ENCODE data around the gene C3orf80. TPM values are rescaled to one million over a fixed set of nuclear protein-coding genes. Genes with fewer than 3 reads are reported as not detected.
A peak's percentile ranks its signal among the peaks of the same experiment; 100 is the strongest.

Gene C3orf80
- total and polyA plus RNA-seq, 7 experiments from 2014 or later: 0.19 TPM; not detected in 6

DNA sequence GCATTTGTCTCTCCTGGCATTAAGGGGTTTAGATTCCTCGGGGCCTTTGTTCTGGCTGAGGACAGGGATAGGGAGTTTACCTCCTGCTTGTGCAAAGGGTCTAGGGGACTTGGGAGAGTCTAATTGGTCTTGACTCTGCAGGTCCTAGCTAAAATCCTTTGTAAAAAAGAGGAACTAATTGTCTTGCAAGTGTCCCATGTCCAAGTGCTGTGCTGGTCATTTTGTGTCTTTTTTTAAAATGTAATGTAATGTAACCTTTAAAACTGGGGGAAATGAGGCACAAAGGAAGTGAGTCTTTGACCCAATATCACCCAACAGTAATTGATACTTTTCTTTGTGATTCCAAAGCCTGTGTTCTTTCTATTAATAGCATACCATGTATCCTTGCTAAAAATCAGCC is 14.9 kb upstream of the C3orf80 start:
- Mint-ChIP-seq H3K9me3 (peaks cover 0 to 2% (median 0%) of the 10 kb centered on the region in 11 donors), H3K4me3 (no peak overlapping the region), H3K36me3 (no peaks in the 10 kb centered on the region), H3K27ac (no peak overlapping the region), H3K27me3 (peaks cover 12 to 33% (median 27%) of the 10 kb centered on the region in 5 donors), H3K4me1 (no peaks in the 10 kb centered on the region)
- intact Hi-C loops (cut with micrococcal nuclease): no loop called here
- DNase-seq (no peak), ATAC-seq (no peak)
- no peaks in the 10 kb centered on the region for H3K27me3 ChIP-seq (ENCODE audit: control insufficient read depth in 2 of 2, insufficient read depth in 2 of 2, low read length in 2 of 2)
- H3K9me3 ChIP-seq (ENCODE audit: control insufficient read depth in 2 of 3, low read length in 3 of 3): no peaks in the 10 kb centered on the region
- no peak overlapping the region for H3K4me3 ChIP-seq (ENCODE audit: low read length)
- ChIA-PET CTCF (no interaction called here), POLR2A (no interaction called here)
- no peak overlapping the region for H3K27ac ChIP-seq (ENCODE audit: low read depth, low read length)
- no peaks in the 10 kb centered on the region for H3K4me1 ChIP-seq (ENCODE audit: control insufficient read depth in 2 of 2, insufficient read depth in 2 of 2, low read length in 2 of 2)
- no peaks in the 10 kb centered on the region for H3K36me3 ChIP-seq (ENCODE audit: control insufficient read depth in 2 of 3, insufficient read depth in 3 of 3, low read length in 3 of 3)

DNA sequence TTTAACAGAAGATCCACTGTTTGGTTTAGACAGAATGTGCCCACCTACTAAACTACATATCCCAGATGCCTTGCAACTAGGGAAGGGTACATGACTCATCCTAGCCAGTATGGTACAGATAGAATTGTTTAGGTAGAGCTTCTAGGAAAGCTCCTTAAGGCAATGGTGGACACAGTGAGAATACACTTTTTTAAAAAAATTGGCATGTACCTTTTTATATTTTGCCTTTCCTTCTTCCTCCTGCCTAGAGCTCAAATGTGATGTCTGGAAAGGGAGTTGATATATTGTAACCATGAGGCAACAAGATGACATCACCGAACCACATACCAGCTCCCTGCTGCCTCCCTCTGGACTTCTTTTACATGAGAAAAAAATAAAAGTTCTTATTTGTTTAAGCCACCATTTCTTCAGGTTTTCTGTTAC is 14.4 kb upstream of the C3orf80 start:
- no peaks in the 10 kb centered on the region for H3K9me3 ChIP-seq (ENCODE audit: control insufficient read depth in 2 of 3, low read length in 3 of 3)
- intact Hi-C loops (cut with micrococcal nuclease): no loop called here
- Mint-ChIP-seq H3K4me3 (no peak overlapping the region), H3K27ac (no peak overlapping the region), H3K36me3 (no peaks in the 10 kb centered on the region), H3K9me3 (peaks cover 0 to 2% (median 0%) of the 10 kb centered on the region in 11 donors), H3K4me1 (no peaks in the 10 kb centered on the region), H3K27me3 (peaks cover 12 to 33% (median 27%) of the 10 kb centered on the region in 5 donors)
- H3K27ac ChIP-seq (ENCODE audit: low read depth, low read length): no peak overlapping the region
- H3K36me3 ChIP-seq (ENCODE audit: control insufficient read depth in 2 of 3, insufficient read depth in 3 of 3, low read length in 3 of 3): no peaks in the 10 kb centered on the region
- ChIA-PET CTCF (no interaction called here), POLR2A (no interaction called here)
- peak; percentile 26 for ATAC-seq
- no peaks in the 10 kb centered on the region for H3K27me3 ChIP-seq (ENCODE audit: control insufficient read depth in 2 of 2, insufficient read depth in 2 of 2, low read length in 2 of 2)
- no peak for DNase-seq
- H3K4me3 ChIP-seq (ENCODE audit: low read length): no peak overlapping the region
- no peaks in the 10 kb centered on the region for H3K4me1 ChIP-seq (ENCODE audit: control insufficient read depth in 2 of 2, insufficient read depth in 2 of 2, low read length in 2 of 2)

DNA sequence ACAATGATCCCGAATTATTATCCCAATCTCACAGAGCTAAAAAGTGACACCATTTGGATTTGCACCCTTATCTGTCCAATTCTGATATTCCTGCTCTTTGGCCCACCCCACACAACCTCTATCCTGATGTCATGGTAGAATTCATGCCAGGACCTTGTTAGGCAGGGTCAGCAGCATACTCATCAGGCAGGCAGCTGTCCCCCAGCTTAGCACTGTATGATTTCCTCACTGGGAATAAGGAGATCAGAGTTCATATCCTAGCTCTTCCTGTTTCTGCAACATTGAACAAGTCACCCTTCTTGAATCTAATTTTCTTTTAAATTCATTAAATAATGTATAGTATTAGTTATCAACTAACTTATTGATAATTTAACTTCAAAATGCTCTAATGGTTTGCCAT is 12.0 kb upstream of the C3orf80 start:
- no peaks in the 10 kb centered on the region for H3K9me3 ChIP-seq (ENCODE audit: control insufficient read depth in 2 of 3, low read length in 3 of 3)
- ChIA-PET CTCF (no interaction called here), POLR2A (no interaction called here)
- ATAC-seq (no peak), DNase-seq (no peak)
- intact Hi-C loops (cut with micrococcal nuclease): no loop called here
- no peak overlapping the region for H3K4me3 ChIP-seq (ENCODE audit: low read length)
- H3K27me3 Mint-ChIP-seq: peaks cover 18 to 42% (median 27%) of the 10 kb centered on the region in 5 donors
- no peaks in the 10 kb centered on the region for H3K36me3 ChIP-seq (ENCODE audit: control insufficient read depth in 2 of 3, insufficient read depth in 3 of 3, low read length in 3 of 3)
- no peak overlapping the region for H3K4me3 Mint-ChIP-seq
- H3K27me3 ChIP-seq (ENCODE audit: control insufficient read depth in 2 of 2, insufficient read depth in 2 of 2, low read length in 2 of 2): no peaks in the 10 kb centered on the region
- no peaks in the 10 kb centered on the region for H3K4me1 ChIP-seq (ENCODE audit: control insufficient read depth in 2 of 2, insufficient read depth in 2 of 2, low read length in 2 of 2)
- H3K9me3 Mint-ChIP-seq: peaks cover 0 to 2% (median 0%) of the 10 kb centered on the region in 11 donors
- H3K27ac Mint-ChIP-seq: no peak overlapping the region
- no peaks in the 10 kb centered on the region for H3K4me1 Mint-ChIP-seq
- H3K36me3 Mint-ChIP-seq: no peaks in the 10 kb centered on the region
- no peak overlapping the region for H3K27ac ChIP-seq (ENCODE audit: low read depth, low read length)

DNA sequence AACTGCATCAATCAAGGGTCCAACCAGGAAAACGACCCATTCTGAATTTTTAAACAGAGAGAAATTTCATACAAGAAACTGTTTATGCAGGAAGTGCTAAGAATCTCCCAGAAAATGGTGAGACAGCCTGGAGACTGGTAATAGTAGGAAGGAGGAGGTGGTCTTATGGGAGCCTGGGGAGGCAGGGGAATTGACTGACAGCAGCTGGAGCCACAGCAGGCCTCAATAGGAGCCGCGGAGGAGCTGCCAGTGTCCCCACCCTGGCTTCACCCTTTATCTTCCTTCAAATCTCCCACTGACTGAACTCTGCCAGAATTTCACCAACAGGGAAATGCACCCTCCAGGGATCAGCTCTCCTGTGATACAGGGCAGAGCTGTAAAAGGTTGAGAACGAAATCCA is 7.5 kb upstream of the C3orf80 start:
- Mint-ChIP-seq H3K4me1 (no peaks in the 10 kb centered on the region), H3K27me3 (peaks cover 40 to 59% (median 51%) of the 10 kb centered on the region in 5 donors), H3K36me3 (no peaks in the 10 kb centered on the region), H3K9me3 (peaks cover 0 to 2% (median 0%) of the 10 kb centered on the region in 11 donors), H3K27ac (no peak overlapping the region), H3K4me3 (no peak overlapping the region)
- ATAC-seq (no peak), DNase-seq (no peak)
- no peak overlapping the region for H3K4me3 ChIP-seq (ENCODE audit: low read length)
- intact Hi-C loops (cut with micrococcal nuclease): no loop called here
- no peaks in the 10 kb centered on the region for H3K4me1 ChIP-seq (ENCODE audit: control insufficient read depth in 2 of 2, insufficient read depth in 2 of 2, low read length in 2 of 2)
- POLR2A ChIA-PET: no interaction called here
- no peaks in the 10 kb centered on the region for H3K9me3 ChIP-seq (ENCODE audit: control insufficient read depth in 2 of 3, low read length in 3 of 3)
- no peaks in the 10 kb centered on the region for H3K36me3 ChIP-seq (ENCODE audit: control insufficient read depth in 2 of 3, insufficient read depth in 3 of 3, low read length in 3 of 3)
- peaks cover 0 to 2% of the 10 kb centered on the region in 2 donors for H3K27me3 ChIP-seq (ENCODE audit: control insufficient read depth in 2 of 2, insufficient read depth in 2 of 2, low read length in 2 of 2)
- no peak overlapping the region for H3K27ac ChIP-seq (ENCODE audit: low read depth, low read length)
- CTCF ChIA-PET: interaction anchor here (1.1 kb wide), 1 partner anchor 23 kb away, joined by 4 read pairs; no protein-coding TSS in a partner anchor

DNA sequence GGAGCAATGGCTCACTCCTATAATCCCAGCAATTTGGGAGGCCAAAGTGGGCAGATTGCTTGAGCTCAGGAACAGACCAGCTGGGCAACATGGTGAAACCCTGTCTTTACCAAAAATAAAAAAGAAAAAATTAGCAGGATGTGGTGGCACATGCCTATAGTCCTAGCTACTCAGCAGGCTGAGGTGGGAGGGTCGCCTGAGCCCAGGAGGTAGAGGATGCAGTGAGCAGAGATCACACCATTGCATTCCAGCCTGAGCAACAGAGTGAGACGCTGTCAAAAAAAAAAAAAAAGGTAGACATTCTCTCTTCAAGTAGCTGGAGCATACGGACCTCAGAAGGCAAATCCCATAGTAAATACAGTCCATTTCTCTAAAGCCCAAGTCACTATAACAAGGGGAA is 7.1 kb upstream of the C3orf80 start:
- H3K27ac ChIP-seq (ENCODE audit: low read depth, low read length): no peak overlapping the region
- DNase-seq (no peak), ATAC-seq (no peak)
- H3K4me3 ChIP-seq (ENCODE audit: low read length): no peak overlapping the region
- intact Hi-C loops (cut with micrococcal nuclease): no loop called here
- H3K36me3 Mint-ChIP-seq: no peaks in the 10 kb centered on the region
- H3K9me3 ChIP-seq (ENCODE audit: control insufficient read depth in 2 of 3, low read length in 3 of 3): no peaks in the 10 kb centered on the region
- ChIA-PET CTCF (interaction anchor here (1.1 kb wide), 1 partner anchor 22 kb away, joined by 4 read pairs; no protein-coding TSS in a partner anchor), POLR2A (no interaction called here)
- peaks cover 42 to 61% (median 53%) of the 10 kb centered on the region in 5 donors for H3K27me3 Mint-ChIP-seq
- H3K4me1 Mint-ChIP-seq: no peaks in the 10 kb centered on the region
- no peak overlapping the region for H3K4me3 Mint-ChIP-seq
- H3K36me3 ChIP-seq (ENCODE audit: control insufficient read depth in 2 of 3, insufficient read depth in 3 of 3, low read length in 3 of 3): no peaks in the 10 kb centered on the region
- H3K27me3 ChIP-seq (ENCODE audit: control insufficient read depth in 2 of 2, insufficient read depth in 2 of 2, low read length in 2 of 2): peaks cover 0 to 3% of the 10 kb centered on the region in 2 donors
- H3K27ac Mint-ChIP-seq: no peak overlapping the region
- H3K4me1 ChIP-seq (ENCODE audit: control insufficient read depth in 2 of 2, insufficient read depth in 2 of 2, low read length in 2 of 2): no peaks in the 10 kb centered on the region
- peaks cover 0 to 2% (median 0%) of the 10 kb centered on the region in 11 donors for H3K9me3 Mint-ChIP-seq

DNA sequence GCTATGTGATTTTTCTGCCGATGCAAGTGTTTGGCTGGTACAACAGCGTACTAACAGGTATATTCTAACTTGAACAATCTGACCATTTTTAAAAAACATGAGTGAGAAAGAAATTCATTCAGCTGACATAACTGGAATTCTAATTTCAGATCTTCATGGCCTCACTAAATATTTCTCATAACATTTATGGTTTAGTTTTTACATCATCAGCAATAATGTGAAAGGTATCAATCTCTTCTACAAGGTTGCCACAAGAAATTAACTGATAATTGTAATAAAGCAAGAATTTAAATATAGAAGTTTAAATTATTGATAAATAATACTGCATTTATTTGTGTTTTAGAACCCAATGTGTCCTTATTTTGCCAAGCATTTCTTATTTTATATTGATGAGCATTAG is 5.2 kb upstream of the C3orf80 start:
- H3K4me3 Mint-ChIP-seq: no peak overlapping the region
- ChIA-PET POLR2A (no interaction called here), CTCF (no interaction called here)
- H3K27me3 Mint-ChIP-seq: peaks cover 50 to 70% (median 65%) of the 10 kb centered on the region in 5 donors
- peaks cover 6 to 12% of the 10 kb centered on the region in 2 donors for H3K27me3 ChIP-seq (ENCODE audit: control insufficient read depth in 2 of 2, insufficient read depth in 2 of 2, low read length in 2 of 2)
- peaks cover 0 to 9% of the 10 kb centered on the region in 2 donors for H3K4me1 ChIP-seq (ENCODE audit: control insufficient read depth in 2 of 2, insufficient read depth in 2 of 2, low read length in 2 of 2)
- H3K27ac Mint-ChIP-seq: no peak overlapping the region
- DNase-seq (no peak), ATAC-seq (no peak)
- intact Hi-C loops (cut with micrococcal nuclease): loop anchor here in 1 of 2 donors (10.0 kb wide), 2 partner anchors 185 to 265 kb away; no protein-coding TSS in a partner anchor
- no peaks in the 10 kb centered on the region for H3K36me3 Mint-ChIP-seq
- no peak overlapping the region for H3K27ac ChIP-seq (ENCODE audit: low read depth, low read length)
- H3K9me3 ChIP-seq (ENCODE audit: control insufficient read depth in 2 of 3, low read length in 3 of 3): no peaks in the 10 kb centered on the region
- H3K36me3 ChIP-seq (ENCODE audit: control insufficient read depth in 2 of 3, insufficient read depth in 3 of 3, low read length in 3 of 3): no peaks in the 10 kb centered on the region
- no peak overlapping the region for H3K4me3 ChIP-seq (ENCODE audit: low read length)
- H3K9me3 Mint-ChIP-seq: peaks cover 0 to 3% (median 0%) of the 10 kb centered on the region in 11 donors
- H3K4me1 Mint-ChIP-seq: peaks cover 5 to 14% (median 13%) of the 10 kb centered on the region in 7 donors

DNA sequence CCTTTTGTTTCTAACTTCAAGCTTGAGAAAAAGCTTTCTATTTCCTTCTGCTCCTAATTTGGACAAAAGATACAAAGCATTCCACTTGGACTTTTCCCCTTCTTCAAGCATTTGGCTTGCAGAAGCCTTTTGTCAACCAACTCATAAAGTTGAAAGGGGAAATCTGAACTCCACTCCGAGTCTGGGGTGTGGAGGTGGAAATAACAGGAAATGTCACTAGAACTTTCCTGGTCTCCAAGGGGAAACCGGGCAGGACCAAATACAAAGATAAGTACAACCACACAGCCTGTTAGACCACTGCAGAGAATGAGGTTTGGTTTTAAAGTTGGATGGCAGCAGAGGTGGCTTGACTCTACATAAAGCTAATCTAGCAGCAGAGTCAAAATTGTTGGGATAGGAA is 4.2 kb upstream of the C3orf80 start:
- no peak overlapping the region for H3K27ac Mint-ChIP-seq
- Histone ChIP-seq H3K27me3 (ENCODE audit: control insufficient read depth in 2 of 2, insufficient read depth in 2 of 2, low read length in 2 of 2) (peaks cover 8 to 18% of the 10 kb centered on the region in 2 donors), H3K27ac (ENCODE audit: low read depth, low read length) (no peak overlapping the region), H3K36me3 (ENCODE audit: control insufficient read depth in 2 of 3, insufficient read depth in 3 of 3, low read length in 3 of 3) (no peaks in the 10 kb centered on the region), H3K4me3 (ENCODE audit: low read length) (no peak overlapping the region), H3K9me3 (ENCODE audit: control insufficient read depth in 2 of 3, low read length in 3 of 3) (no peaks in the 10 kb centered on the region), H3K4me1 (ENCODE audit: control insufficient read depth in 2 of 2, insufficient read depth in 2 of 2, low read length in 2 of 2) (peaks cover 0 to 10% of the 10 kb centered on the region in 2 donors)
- intact Hi-C loops (cut with micrococcal nuclease): loop anchor here in 1 of 2 donors (10.0 kb wide), 2 partner anchors 186 to 264 kb away; no protein-coding TSS in a partner anchor
- ChIA-PET CTCF (no interaction called here), POLR2A (no interaction called here)
- DNase-seq: no peak
- peaks cover 0 to 3% (median 0%) of the 10 kb centered on the region in 11 donors for H3K9me3 Mint-ChIP-seq
- no peak for ATAC-seq
- H3K27me3 Mint-ChIP-seq: peaks cover 50 to 69% (median 64%) of the 10 kb centered on the region in 5 donors
- peaks cover 5 to 15% (median 13%) of the 10 kb centered on the region in 7 donors for H3K4me1 Mint-ChIP-seq
- H3K36me3 Mint-ChIP-seq: no peaks in the 10 kb centered on the region
- H3K4me3 Mint-ChIP-seq: no peak overlapping the region

All from naive thymus-derived CD4-positive, alpha-beta T cell (primary cell).